VCaP (cell line): ENCODE results near the gene LYG2.
"Not testable (repeated sequence)": the region's sequence is repeated elsewhere in the genome, so short reads cannot be mapped to it uniquely, and the experiment has no call there.

Source experiments
- H3K27ac ChIP-seq: fragments of 450-650 bp; 2 replicates; pipeline ENCODE4 v1.5.1; 2017
- CTCF ChIP-seq: fragments of 450-650 bp; conservative IDR thresholded peaks from 2 replicates; pipeline ENCODE4 v1.5.1; 2017; ENCODE audit warnings: mild to moderate bottlenecking, moderate library complexity

LYG2 gene

GRCh38 chr2:99238599-99238998 is 16.9 kb downstream of the LYG2 start:
- TF ChIP-seq CTCF = no peak
- H3K27ac ChIP-seq = no peak overlapping the region

GRCh38 chr2:99233177-99233576 is 22.3 kb downstream of the LYG2 start:
- H3K27ac ChIP-seq = not testable (repeated sequence)

GRCh38 chr2:99217929-99218501 is 37.5 kb downstream of the LYG2 start:
- no peak for TF ChIP-seq CTCF
- H3K27ac ChIP-seq = no peak overlapping the region

GRCh38 chr2:99216096-99216495 is 39.4 kb downstream of the LYG2 start:
- no peak overlapping the region for H3K27ac ChIP-seq
- TF ChIP-seq CTCF = no peak

- TF ChIP-seq CTCF = no peak
- H3K27ac ChIP-seq = no peak overlapping the region
These were observed 50.0 kb downstream of the LYG2 start for GRCh38 chr2:99205491-99205890.

GRCh38 chr2:99201959-99202678 is 53.3 kb downstream of the LYG2 start:
- no peak for TF ChIP-seq CTCF
- no peak overlapping the region for H3K27ac ChIP-seq

- no peak overlapping the region for H3K27ac ChIP-seq
- no peak for TF ChIP-seq CTCF
These were observed 55.2 kb downstream of the LYG2 start for GRCh38 chr2:99200076-99200800.
